Stimulated activated CD8-positive, alpha-beta memory T cell treated with anti-CD3 and anti-CD28 coated beads, Interleukin-12 subunit alpha, Interleukin-12 subunit beta, amount 100 ng/mL, for 24 hours (primary cell): ENCODE measurements around the gene ANO2.
"Not testable (repeated sequence)": the region's sequence is repeated elsewhere in the genome, so short reads cannot be mapped to it uniquely, and the experiment has no call there.

ENCODE experiments used
- DNase-seq: peaks from one replicate; pipeline ENCODE4 v3.0.0-alpha.2; 2020; ENCODE audit errors: extremely low read depth

Gene ANO2

DNA sequence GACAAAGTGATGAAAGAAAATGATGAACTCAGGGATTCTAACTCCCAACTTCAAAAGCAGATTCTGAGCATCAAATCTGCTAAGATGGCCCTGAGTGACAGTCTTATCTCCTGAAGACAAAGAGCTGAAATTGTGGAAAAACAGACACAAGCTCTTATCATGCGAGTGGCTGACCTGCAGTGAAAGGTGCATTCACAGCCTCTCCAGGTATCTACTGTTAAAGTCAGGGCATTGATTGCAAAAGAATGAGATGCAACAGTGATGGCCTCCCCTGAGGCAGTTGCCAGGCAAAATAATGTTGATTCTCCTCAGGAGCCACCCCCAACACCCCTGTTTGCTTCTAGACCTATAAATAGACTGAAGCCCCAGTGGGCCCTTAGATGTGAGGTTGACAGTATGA is 126.2 kb downstream of the ANO2 start:
- DNase-seq, result not testable (repeated sequence)

DNA sequence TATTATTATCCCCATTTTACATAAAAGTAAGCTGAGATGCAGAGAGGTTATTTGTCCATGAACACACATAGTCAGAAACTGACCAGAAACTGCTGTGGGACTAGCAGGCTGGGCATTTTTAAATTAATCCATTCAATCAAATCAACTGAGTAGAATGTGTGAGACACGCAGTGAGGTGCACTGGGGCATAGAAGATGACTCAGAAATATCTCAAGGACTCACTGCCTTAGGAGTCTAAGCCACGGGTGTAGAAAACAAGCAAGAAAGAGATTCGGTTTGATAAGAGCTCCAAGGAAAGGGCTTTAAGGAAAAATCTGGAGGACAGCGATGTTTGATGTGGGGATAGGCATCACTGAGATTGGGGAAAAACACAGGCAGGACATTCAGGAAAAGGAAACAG is 127.8 kb downstream of the ANO2 start:
- DNase-seq, result no peak

DNA sequence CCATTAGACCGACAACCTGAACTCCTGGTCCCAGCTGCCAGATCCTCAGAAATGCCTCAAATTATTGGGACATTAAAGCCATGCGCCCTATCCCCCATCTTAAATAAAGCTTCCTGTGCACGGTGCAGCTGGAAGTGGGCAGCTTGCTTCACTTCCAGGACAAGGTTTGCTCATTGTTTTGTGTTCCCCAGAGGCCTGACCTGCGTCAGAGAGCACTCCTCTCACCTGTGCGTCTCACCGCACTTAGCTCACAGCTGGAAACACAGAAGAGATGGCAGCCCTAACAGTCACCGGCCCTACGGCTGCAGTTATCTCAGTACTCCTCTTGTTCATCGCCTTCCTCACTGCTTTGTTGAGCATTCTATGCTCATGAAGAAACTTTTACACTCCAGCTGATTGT is 135.5 kb downstream of the ANO2 start:
- DNase-seq, result no peak

DNA sequence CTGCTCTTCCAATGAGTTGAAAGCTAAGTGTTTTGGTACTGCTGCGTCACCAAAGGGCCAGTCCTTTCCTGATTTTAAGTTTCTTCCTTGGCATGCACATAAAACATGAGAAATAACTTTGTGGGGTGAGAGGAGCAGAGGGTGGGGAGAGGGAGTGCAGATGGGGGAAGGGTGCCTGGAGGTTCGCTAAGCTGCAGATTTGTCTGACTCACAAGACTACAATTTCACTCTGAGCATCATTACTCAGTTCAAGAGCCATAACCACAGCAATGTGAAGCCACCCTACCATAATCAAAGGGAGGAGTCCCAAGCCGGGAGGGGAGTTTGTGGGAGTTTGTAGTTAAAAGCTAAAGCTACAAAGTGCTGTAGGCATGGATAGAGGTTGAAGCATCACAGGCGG is 136.1 kb downstream of the ANO2 start:
- no peak for DNase-seq

DNA sequence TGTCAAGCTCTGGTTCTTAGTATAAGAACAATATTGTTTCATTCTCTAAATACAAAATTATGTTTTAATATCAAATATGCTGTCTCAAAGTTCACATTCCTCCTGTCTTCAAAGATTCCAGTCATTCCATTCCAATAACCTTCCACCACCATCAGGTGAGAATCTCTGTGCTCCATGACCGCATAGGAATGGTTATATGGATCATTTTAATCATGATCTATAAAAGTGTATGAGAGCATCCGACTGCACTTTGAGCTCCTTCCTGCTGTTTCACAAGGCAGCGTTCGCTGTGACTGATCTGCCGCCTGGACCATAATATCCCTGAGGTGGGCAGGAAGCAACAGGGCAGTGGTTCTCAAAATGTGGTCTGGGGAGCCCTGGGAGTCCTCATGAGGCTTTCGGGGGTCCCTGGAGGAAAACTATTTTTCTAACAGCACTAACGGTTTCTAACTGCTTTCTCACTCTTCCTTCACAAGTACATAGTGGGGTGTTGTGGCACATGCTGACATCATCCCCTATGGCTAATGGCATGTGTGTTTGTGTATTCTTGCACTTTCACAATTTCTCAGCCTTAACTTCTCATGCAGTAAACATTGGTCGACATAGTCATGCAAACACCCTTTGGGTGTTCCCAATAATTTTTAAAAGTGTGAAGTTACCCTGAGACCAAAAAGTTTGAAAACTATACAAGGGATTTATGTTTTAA is 137.4 kb downstream of the ANO2 start:
- DNase-seq, result no peak

DNA sequence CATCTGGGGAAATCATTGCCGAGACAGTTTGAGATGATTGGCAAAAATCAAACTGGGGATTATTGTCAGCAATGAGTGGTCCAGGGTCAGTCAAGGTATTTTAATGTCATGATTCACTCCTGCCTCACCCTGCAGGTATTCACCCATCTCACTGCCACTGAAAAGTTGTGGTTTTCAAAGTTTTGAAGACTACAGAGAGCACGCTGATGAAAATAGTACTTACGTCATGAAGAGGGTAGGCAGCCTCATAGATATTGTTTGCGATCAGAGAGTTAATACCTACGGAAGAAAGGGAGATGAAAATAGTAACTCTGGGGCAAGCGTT is 138.0 kb downstream of the ANO2 start:
- DNase-seq, result no peak

DNA sequence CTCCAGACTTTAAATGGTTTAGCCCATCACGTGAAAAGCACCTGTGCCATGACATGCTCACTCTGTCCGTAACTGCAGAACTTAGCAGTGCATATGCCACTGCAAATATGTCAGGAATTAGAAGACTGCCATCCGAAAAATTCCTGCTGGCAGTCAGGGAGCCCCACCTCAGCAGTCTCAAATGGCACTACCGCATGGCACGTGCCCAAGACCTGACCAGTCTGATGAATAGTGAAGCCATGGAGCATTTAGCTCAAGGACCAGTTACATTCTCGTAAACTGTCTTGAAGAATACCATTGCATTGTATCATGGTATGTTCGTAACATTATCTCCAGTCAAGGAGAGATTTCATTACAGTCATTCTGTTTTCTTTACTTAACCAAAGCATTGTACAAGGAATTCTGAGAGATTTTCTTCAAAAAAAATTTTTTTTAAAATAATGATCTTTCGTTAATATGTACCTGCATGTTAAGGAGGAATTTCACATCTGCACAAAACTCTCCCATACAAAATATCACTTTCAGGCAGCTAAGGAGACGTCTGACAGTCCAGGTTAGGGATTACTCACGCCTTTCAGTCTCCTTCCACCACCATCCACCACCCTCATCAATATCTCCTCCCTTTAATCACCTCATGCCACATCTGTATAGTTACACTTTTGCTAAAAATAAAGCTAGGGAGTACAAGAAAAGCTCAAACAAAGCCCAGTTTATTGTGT is 138.5 kb downstream of the ANO2 start:
- DNase-seq, result no peak

DNA sequence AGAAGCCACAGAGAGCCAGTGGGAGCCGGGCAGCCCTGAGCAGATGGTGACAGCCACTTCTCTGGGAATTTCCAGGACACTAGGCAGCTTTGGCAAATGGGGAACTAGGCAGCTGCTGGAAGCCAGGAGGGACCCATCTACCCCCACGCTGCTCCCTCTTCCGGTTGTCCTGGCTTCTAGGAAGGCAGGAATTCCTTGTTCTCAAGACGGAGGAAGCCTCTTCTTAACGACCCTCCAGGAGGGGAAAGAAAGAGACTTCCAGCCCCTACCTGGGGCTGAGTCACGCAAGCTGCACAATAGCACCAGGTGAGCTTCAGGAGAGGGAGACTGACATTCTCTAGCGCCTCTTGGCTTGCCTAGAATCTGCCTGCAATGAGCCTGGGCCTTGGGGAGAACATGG is 141.5 kb downstream of the ANO2 start:
- DNase-seq, result no peak

DNA sequence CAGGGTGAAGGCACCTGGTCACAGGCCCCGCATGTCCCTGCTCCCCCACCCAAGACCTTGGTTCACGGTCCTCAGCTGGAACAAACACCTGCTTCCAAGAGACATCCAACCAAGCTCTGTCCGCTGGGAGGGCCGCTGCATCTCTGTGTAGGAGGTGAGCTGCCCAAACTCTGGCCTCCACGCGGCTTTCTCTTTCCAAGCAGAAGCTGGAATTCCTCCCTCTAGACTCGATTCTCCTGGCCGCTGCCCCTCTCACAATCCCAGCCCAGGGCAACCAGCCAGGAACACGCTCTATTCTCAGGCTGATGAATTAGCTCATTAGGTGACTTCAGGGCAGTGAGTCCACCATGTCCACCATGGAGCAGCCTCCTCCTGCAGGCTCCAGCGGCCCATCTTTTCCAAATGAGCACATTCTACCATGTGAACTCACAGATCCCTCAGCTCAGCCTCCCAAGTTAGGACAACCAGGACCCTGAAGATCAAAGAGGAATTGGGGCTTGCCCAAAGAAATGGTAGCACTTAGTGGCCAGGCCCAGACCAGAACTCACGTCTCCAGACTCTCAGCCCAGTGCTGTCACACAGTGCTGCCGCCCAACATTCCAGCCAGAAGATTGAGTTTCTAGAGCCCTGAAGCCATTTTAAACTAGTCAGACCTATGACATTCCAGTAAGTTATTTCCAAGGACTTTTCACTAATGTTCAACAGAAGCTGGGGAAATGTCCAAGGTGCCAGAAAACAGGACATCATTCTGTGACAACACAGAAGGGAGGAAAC is 146.6 kb downstream of the ANO2 start:
- DNase-seq, result no peak

DNA sequence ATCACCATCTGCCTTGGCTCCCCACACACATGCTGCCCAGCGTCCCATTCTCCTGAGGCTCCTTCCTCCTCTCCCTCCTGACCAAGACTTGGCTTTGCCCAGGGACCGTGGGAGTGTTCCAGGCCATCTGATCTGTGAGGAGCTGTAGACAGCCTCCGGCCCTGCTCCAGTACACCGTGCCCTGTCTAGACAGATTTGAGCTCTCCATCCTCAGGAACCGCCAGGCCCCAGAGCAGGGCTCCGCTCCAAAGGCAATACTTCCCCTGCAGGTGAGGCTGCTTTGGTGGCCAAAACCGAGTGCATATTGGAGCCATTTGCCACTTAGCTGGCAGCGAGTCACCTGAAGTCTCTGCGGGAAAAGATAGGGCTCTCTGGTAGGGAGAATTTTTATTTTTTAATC is 147.4 kb downstream of the ANO2 start:
- DNase-seq, result no peak

DNA sequence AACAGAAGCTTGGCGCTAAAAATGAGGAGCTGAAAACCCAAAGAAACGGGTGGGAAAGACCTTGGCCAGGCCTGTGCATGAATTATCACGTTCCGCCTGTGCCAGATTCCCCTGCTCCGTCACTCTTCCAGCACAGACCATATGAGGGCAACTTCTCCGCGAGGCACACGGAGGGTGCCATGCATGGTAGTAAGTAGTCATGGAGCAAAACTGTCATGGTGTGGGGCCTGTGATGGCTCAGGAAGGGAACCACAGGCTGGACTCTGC is 148.2 kb downstream of the ANO2 start:
- DNase-seq, result no peak

DNA sequence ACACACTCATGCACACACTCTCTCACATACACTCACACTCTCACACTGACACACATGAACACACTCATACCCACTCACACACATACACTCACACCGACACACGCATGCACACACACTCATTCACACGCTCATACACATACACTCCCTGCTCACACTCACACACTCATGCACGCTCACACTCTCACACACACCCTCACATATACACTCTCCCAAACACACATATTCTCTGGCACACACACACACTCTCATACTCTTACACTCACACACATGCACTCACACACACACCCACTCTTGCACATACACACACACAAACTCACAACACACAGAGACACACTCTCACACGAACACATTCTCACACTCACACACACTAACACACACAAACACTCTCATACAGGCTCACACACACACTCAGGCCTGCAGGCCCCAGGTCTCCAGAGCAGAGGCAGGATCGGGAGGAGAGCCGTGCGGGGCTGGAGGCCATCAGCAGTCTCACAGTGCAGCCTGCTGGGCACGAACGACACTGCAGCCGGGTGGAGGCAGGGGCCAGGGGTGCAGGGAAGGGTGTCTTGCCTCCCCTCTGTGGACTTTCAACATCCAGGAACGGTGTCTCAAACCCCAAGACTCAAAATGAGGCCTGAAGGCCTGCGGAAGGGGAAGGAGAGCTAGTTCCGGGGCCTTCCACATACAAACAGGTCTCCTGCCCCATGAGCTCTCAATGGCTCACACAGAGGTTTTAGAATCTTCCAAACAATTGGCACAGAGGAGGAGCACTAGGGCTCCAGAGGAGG is 148.7 kb downstream of the ANO2 start:
- no peak for DNase-seq

DNA sequence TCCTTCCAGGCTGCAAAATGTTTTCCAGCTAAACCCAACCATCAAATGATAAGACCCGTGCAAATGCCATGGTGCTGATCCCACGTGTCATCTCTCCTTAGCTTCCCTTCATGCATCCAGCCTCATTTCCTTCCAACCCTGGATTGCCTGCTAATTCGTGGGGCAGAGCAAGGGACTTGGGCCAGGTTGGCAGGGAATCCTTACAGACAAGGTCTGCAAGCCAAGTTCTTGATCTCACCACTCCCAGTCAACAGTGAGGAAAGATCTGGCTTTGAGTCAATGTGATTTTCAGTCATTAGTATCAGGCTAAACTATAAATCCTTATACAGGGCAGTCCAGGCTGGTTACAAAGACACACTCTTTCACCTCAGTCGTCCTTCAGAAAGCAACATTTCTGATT is 150.9 kb downstream of the ANO2 start:
- no peak for DNase-seq

DNA sequence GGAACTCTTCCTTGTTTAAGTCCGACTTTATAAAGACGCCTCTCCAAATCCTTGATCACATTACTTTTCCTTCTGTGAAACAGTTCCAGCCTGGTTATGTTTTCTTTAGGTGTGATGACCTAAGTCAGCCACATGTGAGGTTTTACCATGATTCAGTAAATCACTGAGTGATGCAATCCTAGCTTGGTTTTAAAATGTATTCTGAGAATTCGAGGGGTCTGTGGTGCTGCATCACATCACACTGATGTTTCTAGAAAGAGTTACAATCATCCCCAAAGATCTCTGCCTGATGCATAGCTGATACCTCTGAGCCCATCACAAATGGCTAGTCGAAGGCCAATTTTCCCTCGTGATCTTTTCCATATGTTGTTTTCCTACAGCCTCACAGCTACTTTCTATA is 152.7 kb downstream of the ANO2 start:
- DNase-seq, result no peak

DNA sequence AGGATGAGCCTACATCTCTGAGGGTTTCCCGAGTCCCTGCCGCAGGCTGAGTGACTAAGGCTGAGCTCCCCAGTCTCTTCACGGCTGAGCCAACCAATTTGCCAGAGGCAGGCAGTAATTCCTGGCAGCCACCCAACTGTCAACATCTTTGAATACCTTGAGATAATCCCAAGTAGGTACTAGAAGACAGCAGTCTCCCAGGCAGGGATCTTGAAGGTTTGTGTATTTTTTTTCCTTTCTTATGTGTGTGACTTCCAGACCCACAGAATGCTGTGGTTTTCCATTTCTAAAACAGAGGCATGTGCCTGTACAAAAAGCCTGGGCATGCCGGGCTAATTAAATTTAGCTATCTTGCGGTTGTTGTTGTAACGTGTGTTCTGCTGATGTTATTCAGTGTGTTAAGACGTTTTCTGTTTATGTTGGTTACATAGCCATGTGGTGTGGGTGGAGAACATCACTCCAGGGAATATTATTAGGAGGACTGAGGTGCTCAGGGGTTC is 155.5 kb downstream of the ANO2 start:
- DNase-seq, result no peak

DNA sequence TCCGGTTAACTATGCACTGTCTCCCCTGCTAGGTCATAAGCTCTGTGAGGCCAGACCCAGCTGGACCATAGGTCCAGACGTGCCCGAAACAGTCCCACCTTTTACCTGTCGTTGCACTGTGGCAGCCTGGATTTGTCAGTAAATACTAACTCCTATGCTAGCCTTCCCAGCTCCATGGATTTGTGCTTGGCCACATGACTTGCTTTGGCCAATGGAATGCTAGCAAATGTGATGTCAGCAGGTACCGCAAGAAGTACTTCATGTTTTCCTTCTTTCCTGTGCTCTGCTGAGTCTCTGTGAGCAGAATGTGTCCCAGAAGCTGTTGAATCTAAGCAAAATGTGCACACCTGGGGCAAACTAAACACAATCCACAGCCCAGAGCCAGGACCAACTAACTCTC is 157.2 kb downstream of the ANO2 start:
- no peak for DNase-seq

DNA sequence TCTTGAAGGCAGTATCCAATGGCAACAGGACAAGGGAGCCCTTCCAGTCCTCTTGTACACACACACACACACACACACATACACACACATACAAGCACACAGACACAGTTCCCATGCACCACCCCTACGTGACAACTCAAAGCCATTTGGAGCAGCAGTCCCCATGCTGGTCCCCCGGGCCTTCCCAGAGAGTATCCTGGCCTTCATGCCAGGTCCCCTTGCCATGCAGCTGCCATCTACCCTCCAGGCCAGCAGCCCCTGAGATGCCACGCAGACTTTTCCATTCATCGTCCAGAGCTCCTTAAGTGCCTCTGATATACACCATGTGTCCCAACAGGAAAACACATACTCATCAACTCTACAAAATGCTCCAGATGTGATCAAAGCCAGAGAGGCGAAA is 159.5 kb downstream of the ANO2 start:
- DNase-seq, result no peak

DNA sequence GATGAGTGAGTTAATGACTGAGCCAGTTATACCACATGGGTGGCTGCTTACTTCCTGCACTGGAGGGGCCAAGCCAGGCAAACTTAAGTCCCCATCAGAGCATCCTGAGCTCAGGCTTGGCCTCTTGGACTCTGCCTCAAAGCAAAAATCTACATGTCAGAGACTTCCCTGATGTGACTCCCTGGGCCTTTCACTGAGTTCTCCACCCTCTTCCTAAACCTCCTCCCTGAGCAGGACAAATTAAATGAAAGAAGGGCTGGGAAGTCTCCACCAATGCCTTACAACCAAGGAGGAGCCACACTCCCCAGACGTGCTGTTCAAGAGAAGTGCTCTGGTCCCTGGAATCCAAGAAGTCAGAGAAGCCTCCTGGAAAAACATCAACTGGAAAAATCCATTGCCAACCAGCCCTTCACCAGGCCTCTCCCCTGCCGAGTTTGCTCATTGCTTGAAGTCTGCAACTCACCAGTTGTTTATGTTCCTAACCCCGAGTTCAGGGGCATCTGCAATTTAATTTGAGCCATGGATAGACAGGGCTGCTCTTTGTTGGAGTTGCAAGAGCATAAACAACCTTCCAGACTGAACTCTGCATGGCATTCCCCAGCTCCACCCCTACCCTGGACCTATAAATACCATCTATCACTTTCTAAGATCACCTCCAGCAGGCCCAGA is 160.5 kb downstream of the ANO2 start:
- DNase-seq, result no peak

DNA sequence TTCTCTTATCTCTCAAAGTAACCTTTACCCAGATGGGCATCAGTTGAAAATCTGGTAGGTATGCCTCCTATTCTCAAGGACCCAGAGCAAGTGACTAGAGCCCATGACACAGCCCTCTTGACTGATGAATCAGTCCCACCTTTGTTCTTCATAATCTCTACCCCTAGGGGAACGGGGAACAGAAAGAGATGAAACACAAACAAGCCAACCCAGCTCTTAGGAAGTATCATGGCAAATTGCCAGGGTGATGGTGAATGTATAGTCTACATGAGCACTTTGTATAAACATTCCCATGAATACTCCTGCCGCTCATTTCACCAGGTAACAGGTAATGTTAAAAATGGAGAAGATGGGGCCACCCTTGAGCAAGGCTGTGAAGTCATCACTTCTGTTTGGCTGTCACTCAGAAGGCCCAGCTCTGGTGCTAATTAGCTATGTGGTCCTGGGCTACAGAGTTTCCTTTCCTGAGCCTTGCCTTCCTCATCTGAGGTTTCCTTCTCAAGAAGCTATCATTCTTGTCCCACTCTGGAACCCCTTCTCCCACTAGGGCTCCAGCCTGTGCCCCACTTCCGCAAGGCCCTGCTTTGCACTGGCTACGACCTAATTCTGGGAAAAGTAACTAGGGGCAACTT is 161.7 kb downstream of the ANO2 start:
- no peak for DNase-seq

DNA sequence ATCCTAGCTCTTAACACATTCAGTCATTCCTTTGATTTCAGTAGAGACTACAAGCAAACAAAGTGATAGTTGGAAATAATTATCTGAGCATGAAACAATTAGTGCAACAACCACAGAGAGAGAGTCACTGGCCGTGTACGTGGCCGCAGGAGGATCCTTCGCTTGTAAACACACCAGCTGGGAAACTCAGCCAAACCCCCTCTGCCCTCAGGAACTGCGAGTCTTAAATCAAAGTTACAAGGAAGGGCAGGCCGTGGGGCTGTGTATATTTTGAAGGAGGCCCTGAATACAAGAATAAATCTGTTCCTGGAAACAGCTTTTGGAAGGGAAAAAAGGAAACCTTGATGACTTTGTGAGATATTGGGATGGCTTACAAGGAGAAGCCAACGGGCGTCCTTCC is 164.5 kb downstream of the ANO2 start:
- DNase-seq, result no peak

DNA sequence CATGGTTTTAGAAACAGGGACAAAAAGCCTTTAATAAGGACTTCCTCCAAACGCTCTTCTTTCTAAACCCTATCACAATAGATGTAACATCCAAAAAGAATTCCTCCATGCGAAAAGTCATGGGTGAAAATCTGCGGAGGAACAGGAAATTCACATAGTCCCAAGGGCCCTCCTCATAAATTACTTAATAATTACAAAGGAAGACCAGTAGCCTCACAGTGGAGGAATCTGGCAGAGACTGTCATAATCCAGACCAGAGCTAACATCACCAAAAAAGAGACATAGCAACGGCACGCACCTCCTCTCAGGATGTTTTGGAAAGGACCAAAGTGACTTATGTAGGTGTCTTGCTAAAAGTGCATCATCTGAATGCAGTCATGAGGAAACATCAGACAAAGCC is 165.7 kb downstream of the ANO2 start:
- no peak for DNase-seq
